ENCODE data around the gene ACTR8.
"Not testable (repeated sequence)": the region's sequence is repeated elsewhere in the genome, so short reads cannot be mapped to it uniquely, and the experiment has no call there.

Gene ACTR8

GRCh38 chr3:53881691-53882593 lies at the start of gene ACTR8:
Gene ACTR8, minus strand, starts transcription at chr3:53882152. Its CDS starts 51 bp downstream, at chr3:53882101.
- peak; percentile 70 to 75 for DNase-seq (ENCODE audit: low read depth in 2 of 2)

GRCh38 chr3:53927208-53927872 lies 45.4 kb upstream of the ACTR8 start:
- DNase-seq (ENCODE audit: low read depth in 2 of 2), result not testable (repeated sequence)

GRCh38 chr3:53921296-53921695 lies 39.3 kb upstream of the ACTR8 start:
- DNase-seq (ENCODE audit: low read depth in 2 of 2), result no peak

- DNase-seq (ENCODE audit: low read depth in 2 of 2), result no peak
Measured at GRCh38 chr3:53919741-53920140, 37.8 kb upstream of the ACTR8 start.

- no peak for DNase-seq (ENCODE audit: low read depth in 2 of 2)
Measured at GRCh38 chr3:53913401-53913800, 31.4 kb upstream of the ACTR8 start.

GRCh38 chr3:53902711-53903110 lies 20.8 kb upstream of the ACTR8 start:
- DNase-seq (ENCODE audit: low read depth in 2 of 2), result no peak

GRCh38 chr3:53902067-53902466 lies 20.1 kb upstream of the ACTR8 start:
- DNase-seq (ENCODE audit: low read depth in 2 of 2), result no peak

- no peak for DNase-seq (ENCODE audit: low read depth in 2 of 2)
Measured at GRCh38 chr3:53900666-53901331, 18.8 kb upstream of the ACTR8 start.

GRCh38 chr3:53899750-53900149 lies 17.8 kb upstream of the ACTR8 start:
- no peak for DNase-seq (ENCODE audit: low read depth in 2 of 2)

- DNase-seq (ENCODE audit: low read depth in 2 of 2), result no peak
Measured at GRCh38 chr3:53892286-53892637, 10.3 kb upstream of the ACTR8 start.

- peak; percentile 90 to 92 for DNase-seq (ENCODE audit: low read depth in 2 of 2)
Measured at GRCh38 chr3:53891497-53892285, 9.7 kb upstream of the ACTR8 start, which contains the start of gene SELENOK. Gene SELENOK, minus strand, starts transcription at chr3:53891859.

GRCh38 chr3:53890726-53891475 lies 8.9 kb upstream of the ACTR8 start:
- no peak for DNase-seq (ENCODE audit: low read depth in 2 of 2)

GRCh38 chr3:53888232-53888631 lies 6.3 kb upstream of the ACTR8 start:
- DNase-seq (ENCODE audit: low read depth in 2 of 2), result no peak

- DNase-seq (ENCODE audit: low read depth in 2 of 2), result no peak
Measured at GRCh38 chr3:53887446-53887845, 5.5 kb upstream of the ACTR8 start.

GRCh38 chr3:53885239-53885638 lies 3.3 kb upstream of the ACTR8 start:
- no peak for DNase-seq (ENCODE audit: low read depth in 2 of 2)

GRCh38 chr3:53884623-53885022 lies 2.7 kb upstream of the ACTR8 start:
- DNase-seq (ENCODE audit: low read depth in 2 of 2), result no peak

- DNase-seq (ENCODE audit: low read depth in 2 of 2), result no peak
Measured at GRCh38 chr3:53883008-53883407, 1.1 kb upstream of the ACTR8 start.

GRCh38 chr3:53880396-53881345 lies 1.3 kb downstream of the ACTR8 start:
- no peak for DNase-seq (ENCODE audit: low read depth in 2 of 2)

- DNase-seq (ENCODE audit: low read depth in 2 of 2), result no peak
Measured at GRCh38 chr3:53865732-53866499, 16.0 kb downstream of the ACTR8 start.

Measured in stimulated activated CD8-positive, alpha-beta memory T cell treated with anti-CD3 and anti-CD28 coated beads, Interleukin-7, amount 100 ng/mL, for 1 hour (primary cell).